Thoracic aorta (tissue), 2 donors: Measurements from ENCODE around the gene SGSM2. TPM values are rescaled to one million over a fixed set of nuclear protein-coding genes. Genes with fewer than 3 reads are reported as not detected.

Source experiments
- ATAC-seq: fragments of 150-250 bp; one replicate; pipeline ENCODE4 v1.8.0; 2017; ENCODE audit warnings: low read depth; ENCODE audit not compliant: insufficient number of reproducible peaks, low FRiP score
- DNase-seq: peaks from one replicate; pipeline ENCODE4 v3.0.0-alpha.2; 2020; ENCODE audit warnings: low spot score
- H3K27ac ChIP-seq, 2 donors: fragments of 200-600 bp; sonication (generic); 1 replicate in 1 of 2; 2 replicates in 1 of 2; pipeline ENCODE4 v1.5.1; 2016; ENCODE audit warnings: mild to moderate bottlenecking in 2 of 2, moderate library complexity in 2 of 2
- H3K27me3 ChIP-seq: fragments of 200-600 bp; sonication (generic); replicated peaks from 2 replicates; pipeline ENCODE4 v1.6.0; 2016; ENCODE audit warnings: mild to moderate bottlenecking; ENCODE audit not compliant: insufficient read depth
- H3K36me3 ChIP-seq: fragments of 200-600 bp; sonication (generic); one replicate; pipeline ENCODE4 v1.5.1; 2016
- H3K4me1 ChIP-seq, 2 donors: fragments of 200-600 bp; sonication (generic); 1 replicate in 1 of 2; 2 replicates in 1 of 2; pipeline versions ENCODE4 v1.5.1 to v1.6.0; 2016; ENCODE audit warnings: low read depth in 2 of 2, mild to moderate bottlenecking in 1 of 2; ENCODE audit not compliant: control insufficient read depth in 1 of 2
- H3K4me3 ChIP-seq: fragments of 200-600 bp; sonication (generic); 2 replicates; pipeline ENCODE4 v1.5.1; 2016; ENCODE audit warnings: mild to moderate bottlenecking
- H3K9me3 ChIP-seq: fragments of 200-600 bp; sonication (generic); 2 replicates; pipeline ENCODE4 v1.5.1; 2016
- total RNA-seq, 2 donors: library from RNA; depleted of rRNA; stranded (reverse); fragments of >200 nt; gene quantifications; one replicate each; pipeline versions ENCODE4 v1.1.0 to v1.2.3, GENCODE V29; 2016
- TF ChIP-seq, protein P1 (sequence below): fragments of 200-600 bp; sonication (generic); IDR thresholded peaks from one replicate; pipeline ENCODE4 v1.5.1; 2019; ENCODE audit warnings: antibody characterized with exemption

Gene SGSM2
- total RNA-seq, 2 donors from 2014 or later = 58.1 to 70.3 TPM

DNA sequence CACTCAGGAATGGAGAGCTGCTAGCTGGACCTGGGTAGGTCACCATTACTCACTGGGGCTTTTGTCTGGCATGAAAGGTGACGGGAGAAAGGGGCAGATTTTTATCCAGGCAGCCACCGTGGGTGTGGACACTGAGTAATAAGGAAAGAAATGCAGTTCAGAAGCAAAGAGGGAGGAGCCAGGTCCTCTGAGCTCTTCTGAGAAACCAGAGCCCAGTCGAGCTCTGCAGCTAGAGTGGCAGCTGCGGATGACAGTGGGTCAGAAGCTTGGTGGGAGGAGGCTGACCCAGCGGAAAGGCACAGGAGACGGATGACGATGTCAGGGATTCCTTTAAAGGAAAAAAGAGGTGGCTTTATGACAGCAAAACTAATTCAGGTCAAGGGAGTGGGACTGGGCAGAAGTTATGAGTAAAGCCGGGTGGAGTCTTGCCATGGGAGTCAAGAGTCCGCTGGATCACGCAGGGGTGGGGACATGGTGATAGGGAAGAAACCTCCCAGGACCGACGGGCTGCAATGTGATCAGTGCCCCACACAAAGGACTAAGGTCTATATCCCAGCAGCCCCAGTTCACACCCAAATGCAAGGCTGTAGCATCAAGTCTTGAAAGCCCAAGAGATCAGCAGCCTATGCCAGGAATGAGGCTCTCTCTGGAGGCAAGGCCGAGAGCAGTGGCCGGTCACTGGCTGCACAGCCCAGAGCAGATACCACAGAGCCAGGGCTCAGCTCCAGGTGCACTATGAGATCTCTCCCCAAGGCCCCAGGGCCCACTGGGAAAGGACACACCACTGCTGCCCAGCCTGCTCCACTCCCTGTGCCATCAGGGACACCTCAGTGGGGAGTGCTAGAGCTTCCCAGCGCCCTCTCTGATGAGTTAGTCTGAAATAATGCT, 69.8 kb downstream of the SGSM2 start:
- ATAC-seq = peak; percentile 80
- Histone ChIP-seq H3K27me3 (no peaks in the 10 kb centered on the region), H3K4me3 (peak overlapping the region; percentile 37), H3K27ac (peak overlapping the region; percentile 95 to 99), H3K36me3 (no peaks in the 10 kb centered on the region), H3K4me1 (peaks cover 37 to 53% of the 10 kb centered on the region in 2 donors), H3K9me3 (no peaks in the 10 kb centered on the region)
- TF ChIP-seq, protein P1, sequence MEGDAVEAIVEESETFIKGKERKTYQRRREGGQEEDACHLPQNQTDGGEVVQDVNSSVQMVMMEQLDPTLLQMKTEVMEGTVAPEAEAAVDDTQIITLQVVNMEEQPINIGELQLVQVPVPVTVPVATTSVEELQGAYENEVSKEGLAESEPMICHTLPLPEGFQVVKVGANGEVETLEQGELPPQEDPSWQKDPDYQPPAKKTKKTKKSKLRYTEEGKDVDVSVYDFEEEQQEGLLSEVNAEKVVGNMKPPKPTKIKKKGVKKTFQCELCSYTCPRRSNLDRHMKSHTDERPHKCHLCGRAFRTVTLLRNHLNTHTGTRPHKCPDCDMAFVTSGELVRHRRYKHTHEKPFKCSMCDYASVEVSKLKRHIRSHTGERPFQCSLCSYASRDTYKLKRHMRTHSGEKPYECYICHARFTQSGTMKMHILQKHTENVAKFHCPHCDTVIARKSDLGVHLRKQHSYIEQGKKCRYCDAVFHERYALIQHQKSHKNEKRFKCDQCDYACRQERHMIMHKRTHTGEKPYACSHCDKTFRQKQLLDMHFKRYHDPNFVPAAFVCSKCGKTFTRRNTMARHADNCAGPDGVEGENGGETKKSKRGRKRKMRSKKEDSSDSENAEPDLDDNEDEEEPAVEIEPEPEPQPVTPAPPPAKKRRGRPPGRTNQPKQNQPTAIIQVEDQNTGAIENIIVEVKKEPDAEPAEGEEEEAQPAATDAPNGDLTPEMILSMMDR = no peak
- peak; percentile 76 for DNase-seq

- H3K27me3 ChIP-seq = no peaks in the 10 kb centered on the region
- no peaks in the 10 kb centered on the region for H3K36me3 ChIP-seq
- H3K4me1 ChIP-seq = peaks cover 17 to 39% of the 10 kb centered on the region in 2 donors
- no peak overlapping the region for H3K4me3 ChIP-seq
- H3K9me3 ChIP-seq = no peaks in the 10 kb centered on the region
- ATAC-seq (no peak), DNase-seq (no peak)
- no peak overlapping the region for H3K27ac ChIP-seq
- TF ChIP-seq, protein P1 = no peak
Measured at GRCh38 chr17:2410951-2411350, 73.7 kb downstream of the SGSM2 start.

GRCh38 chr17:2412561-2413021, 75.3 kb downstream of the SGSM2 start:
- peak; percentile 35 for ATAC-seq

DNA sequence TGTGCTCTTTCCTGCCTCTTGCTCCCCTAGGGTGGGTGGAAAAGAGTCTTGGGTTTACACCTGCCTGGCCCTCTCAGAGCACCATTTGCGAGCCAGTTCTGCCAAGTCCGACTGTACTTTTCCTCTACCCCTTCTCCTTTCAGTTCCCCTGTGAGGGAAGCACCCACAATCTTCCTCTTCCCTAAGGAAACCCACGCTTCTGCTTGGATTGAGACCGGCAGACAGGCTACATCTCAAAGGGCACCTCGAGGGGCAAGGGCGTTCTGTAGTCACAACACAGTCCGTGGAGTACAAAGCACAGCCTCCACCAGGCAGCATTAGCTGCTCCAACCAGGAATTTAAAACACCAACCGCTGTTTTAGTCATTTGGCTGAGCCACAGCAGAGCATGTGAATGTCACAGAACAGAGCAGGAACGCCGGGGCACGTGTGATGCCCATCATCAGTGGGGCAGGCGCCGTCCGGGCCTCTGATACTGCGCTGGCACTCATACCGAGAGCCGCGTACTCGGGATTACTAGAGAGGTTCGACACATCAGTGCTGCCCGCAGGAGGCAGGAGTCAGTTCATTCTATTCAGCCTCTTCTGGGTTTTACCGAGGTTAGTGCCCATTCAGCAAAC, 77.3 kb downstream of the SGSM2 start:
- H3K27me3 ChIP-seq = no peaks in the 10 kb centered on the region
- no peak for ATAC-seq
- H3K4me1 ChIP-seq = peaks cover 7 to 20% of the 10 kb centered on the region in 2 donors
- no peak overlapping the region for H3K4me3 ChIP-seq
- no peak overlapping the region for H3K27ac ChIP-seq
- TF ChIP-seq, protein P1 = no peak
- H3K36me3 ChIP-seq = no peaks in the 10 kb centered on the region
- no peaks in the 10 kb centered on the region for H3K9me3 ChIP-seq
- no peak for DNase-seq

More at GRCh38 chr17:2412561-2413021, 75.3 kb downstream of the SGSM2 start:
- Histone ChIP-seq H3K36me3 (no peaks in the 10 kb centered on the region), H3K27me3 (no peaks in the 10 kb centered on the region), H3K27ac (peak overlapping the region; percentile 79 to 87), H3K4me1 (peaks cover 7 to 23% of the 10 kb centered on the region in 2 donors), H3K9me3 (no peaks in the 10 kb centered on the region), H3K4me3 (no peak overlapping the region)
- TF ChIP-seq, protein P1 = no peak
- DNase-seq = no peak

GRCh38 chr17:2415081-2415480, 77.8 kb downstream of the SGSM2 start:
- TF ChIP-seq, protein P1 = no peak
- H3K9me3 ChIP-seq = no peaks in the 10 kb centered on the region
- H3K4me3 ChIP-seq = no peak overlapping the region
- peaks cover 2% of the 10 kb centered on the region for H3K36me3 ChIP-seq
- H3K27me3 ChIP-seq = no peaks in the 10 kb centered on the region
- DNase-seq (no peak), ATAC-seq (no peak)
- H3K4me1 ChIP-seq = peaks cover 7 to 20% of the 10 kb centered on the region in 2 donors
- no peak overlapping the region for H3K27ac ChIP-seq
